Embryonic facial prominence (tissue), 1 donor: ENCODE data around the gene CYB5D1.

Source experiments
- DNase-seq: peaks from one replicate; pipeline ENCODE4 v3.0.0-alpha.2; 2016; ENCODE audit errors: extremely low spot score

The CYB5D1 gene

GRCh38 chr17:7833795-7834541 lies 23.8 kb upstream of the CYB5D1 start, which contains the start of gene KDM6B:
TSS of gene KDM6B (plus strand) at chr17:7834217. CDS start at chr17:7845555, 11,338 bp downstream.
- peak; percentile 88 for DNase-seq

DNA sequence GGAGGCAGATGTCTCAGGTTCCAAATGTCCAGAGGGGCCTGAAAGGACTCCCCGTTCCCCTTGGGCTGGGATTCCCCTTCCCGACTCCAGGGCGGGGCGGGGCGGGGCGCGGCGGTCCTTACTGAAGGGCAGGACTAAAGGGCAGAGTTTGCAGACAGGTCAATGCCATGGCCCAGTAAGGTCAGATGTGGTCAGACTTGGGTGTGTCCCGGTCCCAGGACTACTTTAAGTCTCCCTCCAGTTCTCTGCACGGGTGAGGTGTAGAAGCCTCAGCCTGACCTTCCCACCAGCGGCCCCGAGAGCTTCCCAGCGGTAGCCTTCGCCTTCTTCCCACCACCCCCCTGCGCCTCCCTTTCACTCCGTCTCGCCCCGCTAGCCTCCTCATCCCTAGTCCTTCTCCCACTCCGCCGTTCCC lies 23.3 kb upstream of the CYB5D1 start:
- DNase-seq: no peak

- DNase-seq: peak; percentile 98
These were observed 22.6 kb upstream of the CYB5D1 start for GRCh38 chr17:7834957-7835813.

GRCh38 chr17:7835814-7836595 lies 21.8 kb upstream of the CYB5D1 start:
- DNase-seq: peak; percentile 45

- DNase-seq: peak; percentile 87
These were observed 21.0 kb upstream of the CYB5D1 start for GRCh38 chr17:7836596-7837407.

- no peak for DNase-seq
These were observed 20.3 kb upstream of the CYB5D1 start for GRCh38 chr17:7837408-7838088.

- DNase-seq: peak; percentile 51
These were observed 19.4 kb upstream of the CYB5D1 start for GRCh38 chr17:7838090-7839075.

DNA sequence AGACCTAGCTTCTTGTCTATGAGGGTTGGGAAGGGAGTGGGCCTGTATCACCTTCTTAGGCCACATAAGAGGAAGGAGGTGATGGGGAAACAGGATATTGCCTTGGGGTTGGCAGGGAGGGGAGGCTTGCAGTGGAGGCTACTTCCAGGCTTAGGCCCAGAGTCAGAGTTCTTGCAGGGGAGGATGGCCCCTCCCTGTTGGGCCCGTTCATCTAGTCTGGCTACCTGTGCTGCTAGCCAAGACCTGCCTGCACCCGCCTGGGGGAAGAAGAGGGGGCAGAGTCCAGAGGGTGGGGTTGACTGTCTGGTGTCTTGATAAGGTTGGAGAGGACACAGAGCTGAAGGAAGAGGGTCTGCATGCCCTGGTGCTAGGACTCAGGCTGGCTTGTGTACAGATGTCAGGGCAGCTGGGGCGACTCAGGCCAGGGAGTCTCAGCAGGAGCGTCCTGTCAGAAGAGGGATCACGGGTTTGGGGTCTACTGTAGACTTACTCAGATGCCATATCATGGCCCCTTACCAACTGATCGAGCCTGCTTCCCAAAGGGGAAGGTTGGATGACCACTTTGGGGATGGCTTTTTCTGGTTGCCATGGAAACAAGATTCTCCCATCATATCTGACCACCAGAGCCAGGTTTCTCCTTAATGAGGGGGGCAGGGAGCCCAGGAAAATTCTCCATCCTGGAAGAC lies 18.5 kb upstream of the CYB5D1 start:
- no peak for DNase-seq

GRCh38 chr17:7839876-7840261 lies 17.9 kb upstream of the CYB5D1 start:
- DNase-seq: no peak

DNA sequence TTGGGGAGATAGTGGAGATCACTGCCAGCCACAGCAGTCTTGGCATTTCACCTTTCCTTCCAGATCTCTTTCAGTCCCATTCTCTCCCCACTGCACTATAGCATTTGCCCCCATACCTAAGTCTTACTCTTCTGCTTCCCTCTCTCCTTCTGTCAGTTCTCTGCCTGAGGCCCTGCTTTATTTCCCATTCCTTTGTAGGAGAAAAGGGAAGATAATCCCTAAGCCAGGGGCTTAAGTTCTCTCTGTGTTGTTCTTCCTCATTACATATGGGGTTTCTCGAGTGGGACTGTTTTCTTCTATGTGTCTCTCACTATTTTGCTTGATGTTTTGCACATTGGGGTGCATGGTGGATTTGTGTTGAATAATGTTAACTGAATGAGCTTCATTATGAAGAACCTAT lies 17.4 kb upstream of the CYB5D1 start:
- DNase-seq: no peak

DNA sequence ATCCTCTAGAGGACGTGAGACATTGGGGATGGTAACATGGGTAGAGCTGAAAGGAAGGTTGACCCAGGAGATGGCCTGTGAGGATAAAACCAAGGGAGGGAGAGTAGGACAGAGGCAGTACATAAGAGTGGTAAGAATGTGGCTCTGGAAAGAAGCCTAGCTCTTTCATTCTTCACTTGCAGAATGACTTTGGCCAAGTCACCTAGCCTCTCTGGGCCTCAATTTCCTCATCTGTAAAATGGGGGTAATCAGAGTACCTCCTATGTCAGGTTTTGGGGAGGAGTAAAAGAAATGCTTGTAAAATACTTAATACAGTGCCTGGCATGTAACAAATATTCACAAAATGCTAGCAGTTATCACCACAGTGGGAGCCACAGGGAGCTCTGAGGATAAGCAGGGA lies 16.9 kb upstream of the CYB5D1 start:
- DNase-seq: no peak

DNA sequence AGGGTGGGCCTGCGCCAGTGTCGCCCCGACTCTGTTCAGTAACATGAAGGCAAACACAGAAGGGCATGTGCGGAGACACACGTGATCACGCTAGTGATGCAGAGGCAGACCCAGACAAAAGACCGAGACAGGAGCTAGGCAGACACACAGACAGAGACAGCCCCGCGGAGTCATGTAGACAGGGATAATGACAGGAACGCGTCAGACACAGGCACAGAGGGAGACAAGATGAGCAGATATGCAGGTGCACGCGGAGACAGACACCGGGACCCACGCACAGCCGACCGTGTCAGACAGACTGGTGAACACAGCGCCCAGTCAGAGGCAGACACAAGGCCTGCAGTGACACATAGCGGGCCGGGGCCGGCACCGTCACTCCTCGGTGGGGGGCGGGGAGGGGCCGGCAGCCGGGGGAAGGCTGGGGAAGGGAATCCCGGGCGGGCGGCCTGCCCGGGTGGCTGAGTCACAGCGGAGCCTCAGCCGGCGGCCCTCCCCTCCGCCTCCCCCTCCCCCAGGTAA lies 16.3 kb upstream of the CYB5D1 start:
- DNase-seq: no peak

DNA sequence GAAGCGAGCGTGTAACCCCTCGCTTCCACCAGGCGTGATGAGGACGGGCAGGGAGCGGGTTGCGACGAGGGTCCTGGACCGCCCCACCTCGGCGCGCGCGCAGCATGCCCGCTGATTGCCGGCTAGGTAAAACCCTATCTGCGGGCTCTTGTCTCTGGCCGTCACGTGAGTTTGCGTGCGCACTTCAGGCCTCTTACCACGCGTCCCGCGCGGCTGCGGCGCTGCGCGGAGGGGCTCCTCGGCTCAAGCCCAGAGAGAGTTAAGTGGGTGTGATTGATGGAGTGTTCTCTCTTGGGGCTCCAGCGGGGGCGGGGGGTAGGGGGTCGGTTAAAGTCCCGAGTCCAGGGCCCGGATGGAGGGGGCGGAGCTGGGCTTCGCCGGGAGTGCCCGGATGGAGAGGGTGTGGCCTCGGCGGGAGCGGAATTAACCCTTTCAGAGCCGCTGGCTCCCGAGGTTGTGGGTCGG lies 15.9 kb upstream of the CYB5D1 start:
- peak; percentile 85 for DNase-seq

- no peak for DNase-seq
These were observed 15.2 kb upstream of the CYB5D1 start for GRCh38 chr17:7842380-7843256.

DNA sequence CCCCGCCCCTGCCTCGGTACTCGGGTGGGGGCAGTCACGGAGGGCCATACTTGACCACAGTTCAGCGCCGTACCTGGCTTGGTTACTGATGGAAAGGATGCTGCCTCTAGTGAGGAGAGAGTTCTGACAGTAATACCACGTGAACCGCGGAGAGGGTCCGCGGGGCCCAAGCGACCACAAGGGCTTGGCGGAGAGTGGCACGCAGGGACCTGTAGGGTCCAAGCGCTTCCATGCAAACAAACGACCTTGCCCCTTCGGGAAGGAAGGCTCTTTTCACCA lies 14.6 kb upstream of the CYB5D1 start:
- no peak for DNase-seq

DNA sequence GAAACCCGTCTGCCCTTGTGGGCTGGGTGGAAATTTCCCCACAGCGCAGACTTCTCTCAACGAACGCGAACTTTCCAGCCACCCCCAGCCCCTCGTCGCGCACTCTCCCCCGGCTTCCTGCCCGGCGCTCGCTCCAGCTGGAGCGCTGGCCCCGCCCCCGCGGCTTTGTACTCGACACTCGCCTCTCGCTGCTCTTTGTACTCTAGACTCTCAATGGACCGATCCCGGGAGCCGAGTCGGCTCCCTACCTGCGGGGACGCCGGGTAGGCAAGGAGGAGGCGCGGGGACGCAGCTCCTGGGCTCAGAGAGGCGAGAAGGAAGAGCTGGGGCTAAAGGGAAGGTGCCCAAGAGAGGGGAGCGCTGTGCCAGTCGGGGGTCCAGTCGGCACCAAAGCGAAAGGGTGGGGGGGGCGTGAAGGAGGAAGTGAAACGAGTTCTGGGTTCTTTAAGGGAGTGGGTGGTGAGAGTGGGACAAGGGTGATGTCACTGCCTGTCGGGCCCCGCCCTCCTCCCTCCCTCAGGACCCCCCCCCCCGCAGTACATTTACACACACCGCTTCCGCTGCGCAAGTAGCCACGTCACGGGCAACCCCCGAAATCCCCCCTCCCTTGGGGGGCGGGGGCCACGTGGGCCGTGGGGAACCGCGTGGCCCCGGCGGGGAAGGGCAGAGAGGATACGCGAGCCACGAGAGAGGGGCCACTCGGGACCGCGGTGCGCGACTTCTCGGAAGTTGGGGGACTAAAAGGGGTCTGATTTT lies 14.1 kb upstream of the CYB5D1 start:
- peak; percentile 61 for DNase-seq
